ENCODE results near the gene ITPRID1. TPM values are rescaled to one million over a fixed set of nuclear protein-coding genes. Genes with fewer than 3 reads are reported as not detected.

ITPRID1 gene
- total RNA-seq, 1 experiment from 2014 or later, result not detected

DNA sequence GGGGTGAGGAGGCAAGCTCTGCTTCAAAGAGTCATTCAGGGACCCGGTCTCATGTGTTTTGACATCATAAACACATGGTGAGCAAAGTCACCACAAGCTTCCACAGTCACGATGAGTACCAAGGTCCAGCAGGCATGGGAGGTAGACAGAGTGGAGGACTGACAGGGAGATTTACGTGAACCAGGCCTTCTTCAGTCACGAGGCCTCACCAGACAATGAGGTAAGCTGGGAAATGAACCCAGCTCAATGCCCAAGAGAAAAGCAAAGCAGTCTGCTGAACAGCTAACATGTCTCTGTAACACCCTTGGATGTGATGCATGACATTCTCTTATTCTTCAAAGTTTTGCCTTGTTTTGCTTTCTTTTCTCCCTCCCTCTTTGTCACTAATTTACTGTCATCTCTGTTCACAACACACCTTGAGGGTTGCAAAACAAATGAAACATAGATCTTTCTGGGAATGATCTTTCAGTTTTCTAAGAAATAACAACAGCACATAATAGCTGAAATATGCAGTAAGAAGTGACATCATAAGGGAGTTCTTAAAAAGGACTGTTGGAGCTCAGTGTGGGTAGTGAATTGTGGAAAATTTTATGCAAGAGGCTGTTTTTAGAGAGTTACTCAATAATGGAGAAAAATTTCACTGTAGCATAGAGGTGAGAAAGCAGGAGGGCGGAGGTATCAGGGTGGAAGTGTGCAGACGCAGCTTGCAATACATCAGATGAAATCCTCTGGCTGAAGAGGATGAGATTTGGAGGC lies 182.1 kb downstream of the ITPRID1 start:
- Histone ChIP-seq H3K4me1 (ENCODE audit: control insufficient read depth, insufficient read depth, low read length) (no peaks in the 10 kb centered on the region), H3K27me3 (ENCODE audit: control insufficient read depth, insufficient read depth, low read length) (peaks cover 2% of the 10 kb centered on the region; the same call in 1 of the 2 replicates), H3K36me3 (ENCODE audit: control insufficient read depth, insufficient read depth, low read length) (no peaks in the 10 kb centered on the region), H3K4me3 (ENCODE audit: low read depth in 2 of 2, low read length in 2 of 2) (no peak overlapping the region), H3K9me3 (ENCODE audit: control insufficient read depth, insufficient read depth, low read depth, low read length) (no peaks in the 10 kb centered on the region), H3K27ac (ENCODE audit: low read length) (no peak overlapping the region)
- no peak for DNase-seq (ENCODE audit: low read depth, low spot score)
- ChIA-PET POLR2A (no interaction called here), CTCF (no interaction called here)
- no TSS peak for BruUV-seq (replicated peaks)
- intact Hi-C loops (cut with micrococcal nuclease; ENCODE audit: unreplicated experiment) (no loop called here), in situ Hi-C loops (cut with HindIII; ENCODE audit: low pct_unique_long_range_greater_than_20kb, low sequenced_read_pairs) (no loop called here)
- no peak for TF ChIP-seq CTCF (IDR thresholded peaks at IDR 0.05)
- TF ChIP-seq TCF7L2 (IDR thresholded peaks at IDR 0.05; ENCODE audit: low read depth, low read length), result no peak
- TF ChIP-seq SIN3A (IDR thresholded peaks at IDR 0.05; ENCODE audit: borderline replicate concordance, insufficient read depth, low read depth, low read length), result no peak
- TF ChIP-seq POLR2AphosphoS5 (IDR thresholded peaks at IDR 0.05; ENCODE audit: low read depth, low read length), result no peak
- TF ChIP-seq, protein P1, sequence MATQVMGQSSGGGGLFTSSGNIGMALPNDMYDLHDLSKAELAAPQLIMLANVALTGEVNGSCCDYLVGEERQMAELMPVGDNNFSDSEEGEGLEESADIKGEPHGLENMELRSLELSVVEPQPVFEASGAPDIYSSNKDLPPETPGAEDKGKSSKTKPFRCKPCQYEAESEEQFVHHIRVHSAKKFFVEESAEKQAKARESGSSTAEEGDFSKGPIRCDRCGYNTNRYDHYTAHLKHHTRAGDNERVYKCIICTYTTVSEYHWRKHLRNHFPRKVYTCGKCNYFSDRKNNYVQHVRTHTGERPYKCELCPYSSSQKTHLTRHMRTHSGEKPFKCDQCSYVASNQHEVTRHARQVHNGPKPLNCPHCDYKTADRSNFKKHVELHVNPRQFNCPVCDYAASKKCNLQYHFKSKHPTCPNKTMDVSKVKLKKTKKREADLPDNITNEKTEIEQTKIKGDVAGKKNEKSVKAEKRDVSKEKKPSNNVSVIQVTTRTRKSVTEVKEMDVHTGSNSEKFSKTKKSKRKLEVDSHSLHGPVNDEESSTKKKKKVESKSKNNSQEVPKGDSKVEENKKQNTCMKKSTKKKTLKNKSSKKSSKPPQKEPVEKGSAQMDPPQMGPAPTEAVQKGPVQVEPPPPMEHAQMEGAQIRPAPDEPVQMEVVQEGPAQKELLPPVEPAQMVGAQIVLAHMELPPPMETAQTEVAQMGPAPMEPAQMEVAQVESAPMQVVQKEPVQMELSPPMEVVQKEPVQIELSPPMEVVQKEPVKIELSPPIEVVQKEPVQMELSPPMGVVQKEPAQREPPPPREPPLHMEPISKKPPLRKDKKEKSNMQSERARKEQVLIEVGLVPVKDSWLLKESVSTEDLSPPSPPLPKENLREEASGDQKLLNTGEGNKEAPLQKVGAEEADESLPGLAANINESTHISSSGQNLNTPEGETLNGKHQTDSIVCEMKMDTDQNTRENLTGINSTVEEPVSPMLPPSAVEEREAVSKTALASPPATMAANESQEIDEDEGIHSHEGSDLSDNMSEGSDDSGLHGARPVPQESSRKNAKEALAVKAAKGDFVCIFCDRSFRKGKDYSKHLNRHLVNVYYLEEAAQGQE (IDR thresholded peaks at IDR 0.05; ENCODE audit: insufficient read depth in 1 of 2, low read depth in 2 of 2, low read length in 1 of 2), result no peak
- no peak for ATAC-seq

GRCh38 chr7:31699050-31699449 lies 185.2 kb downstream of the ITPRID1 start:
- CTCF ChIA-PET, result no interaction called here
- BruUV-seq (replicated peaks), result no TSS peak
- H3K4me3 ChIP-seq (ENCODE audit: low read depth in 2 of 2, low read length in 2 of 2), result no peak overlapping the region
- H3K9me3 ChIP-seq (ENCODE audit: control insufficient read depth, insufficient read depth, low read depth, low read length), result no peaks in the 10 kb centered on the region
- H3K27ac ChIP-seq (ENCODE audit: low read length), result no peak overlapping the region
- ATAC-seq (no peak), DNase-seq (ENCODE audit: low read depth, low spot score) (no peak)
- H3K27me3 ChIP-seq (ENCODE audit: control insufficient read depth, insufficient read depth, low read length), result no peaks in the 10 kb centered on the region
- TF ChIP-seq, protein P1 (IDR thresholded peaks at IDR 0.05; ENCODE audit: insufficient read depth in 1 of 2, low read depth in 2 of 2, low read length in 1 of 2), result no peak
- TF ChIP-seq TCF7L2 (IDR thresholded peaks at IDR 0.05; ENCODE audit: low read depth, low read length), result no peak
- TF ChIP-seq SIN3A (IDR thresholded peaks at IDR 0.05; ENCODE audit: borderline replicate concordance, insufficient read depth, low read depth, low read length), result no peak
- POLR2A ChIA-PET, result no interaction called here
- no peaks in the 10 kb centered on the region for H3K4me1 ChIP-seq (ENCODE audit: control insufficient read depth, insufficient read depth, low read length)
- in situ Hi-C loops (cut with HindIII; ENCODE audit: low pct_unique_long_range_greater_than_20kb, low sequenced_read_pairs) (no loop called here), intact Hi-C loops (cut with micrococcal nuclease; ENCODE audit: unreplicated experiment) (no loop called here)
- H3K36me3 ChIP-seq (ENCODE audit: control insufficient read depth, insufficient read depth, low read length), result no peaks in the 10 kb centered on the region
